Activated CD8-positive, alpha-beta memory T cell treated with anti-CD3 and anti-CD28 coated beads for 1 hour (primary cell): ENCODE data around the gene RPL27A.

Source experiments
- DNase-seq, 2 donors: peaks; one replicate each; pipeline ENCODE4 v3.0.0-alpha.2; 2020; ENCODE audit warnings: low read depth in 1 of 2; ENCODE audit errors: extremely low read depth in 1 of 2

RPL27A gene

GRCh38 chr11:8720352-8720751 is 37.8 kb downstream of the RPL27A start:
- no peak for DNase-seq

GRCh38 chr11:8720868-8721608 is 38.4 kb downstream of the RPL27A start:
- DNase-seq = no peak

- DNase-seq = no peak
Observed at GRCh38 chr11:8721609-8722500, 39.3 kb downstream of the RPL27A start.

GRCh38 chr11:8722809-8723208 is 40.2 kb downstream of the RPL27A start:
- no peak for DNase-seq

- DNase-seq = no peak
Observed at GRCh38 chr11:8723711-8724110, 41.1 kb downstream of the RPL27A start.

GRCh38 chr11:8724682-8725081 is 42.1 kb downstream of the RPL27A start:
- DNase-seq = no peak

GRCh38 chr11:8726395-8726794 is 43.8 kb downstream of the RPL27A start:
- no peak for DNase-seq

- no peak for DNase-seq
Observed at GRCh38 chr11:8728563-8728962, 46.0 kb downstream of the RPL27A start.

GRCh38 chr11:8729067-8729466 is 46.5 kb downstream of the RPL27A start:
- no peak for DNase-seq

GRCh38 chr11:8729837-8730696 is 47.5 kb downstream of the RPL27A start:
- no peak for DNase-seq

GRCh38 chr11:8730697-8731020 is 48.1 kb downstream of the RPL27A start:
- DNase-seq = no peak

GRCh38 chr11:8731647-8732323 is 49.2 kb downstream of the RPL27A start:
- DNase-seq = no peak

- DNase-seq = no peak
Observed at GRCh38 chr11:8732324-8732670, 49.7 kb downstream of the RPL27A start.

GRCh38 chr11:8732748-8733241 is 50.2 kb downstream of the RPL27A start:
- DNase-seq = no peak

- no peak for DNase-seq
Observed at GRCh38 chr11:8733852-8734251, 51.3 kb downstream of the RPL27A start.

- no peak for DNase-seq
Observed at GRCh38 chr11:8735094-8735493, 52.5 kb downstream of the RPL27A start.

- DNase-seq = no peak
Observed at GRCh38 chr11:8739309-8739793, 56.8 kb downstream of the RPL27A start.
